ENCODE measurements around the gene GDA. TPM values are rescaled to one million over a fixed set of nuclear protein-coding genes. Genes with fewer than 3 reads are reported as not detected.
"Not testable (repeated sequence)": the region's sequence is repeated elsewhere in the genome, so short reads cannot be mapped to it uniquely, and the experiment has no call there.

GDA gene
- total RNA-seq, 1 donor from 2014 or later, result 43.2 TPM

GRCh38 chr9:72204062-72204461 is 54.8 kb downstream of the GDA start:
- DNase-seq (ENCODE audit: low spot score), result no peak
- no peak for ATAC-seq

GRCh38 chr9:72205513-72205912 is 56.3 kb downstream of the GDA start:
- no peak for DNase-seq (ENCODE audit: low spot score)
- ATAC-seq, result peak; percentile 59

- DNase-seq (ENCODE audit: low spot score) (no peak), ATAC-seq (no peak)
These were observed 58.0 kb downstream of the GDA start for GRCh38 chr9:72207278-72207677.

GRCh38 chr9:72210522-72210921 is 61.3 kb downstream of the GDA start:
- ATAC-seq (no peak), DNase-seq (ENCODE audit: low spot score) (no peak)

GRCh38 chr9:72211047-72211446 is 61.8 kb downstream of the GDA start:
- DNase-seq (ENCODE audit: low spot score), result no peak
- ATAC-seq, result no peak

GRCh38 chr9:72213906-72214305 is 64.7 kb downstream of the GDA start:
- ATAC-seq, result peak; percentile 76

GRCh38 chr9:72217306-72217842 is 68.1 kb downstream of the GDA start:
- ATAC-seq (no peak), DNase-seq (ENCODE audit: low spot score) (no peak)

More at GRCh38 chr9:72213906-72214305, 64.7 kb downstream of the GDA start:
- DNase-seq (ENCODE audit: low spot score), result no peak

- peak; percentile 47 for ATAC-seq
- no peak for DNase-seq (ENCODE audit: low spot score)
These were observed 71.3 kb downstream of the GDA start for GRCh38 chr9:72220589-72220988.

GRCh38 chr9:72226146-72226812 is 77.0 kb downstream of the GDA start:
- DNase-seq (ENCODE audit: low spot score) (no peak), ATAC-seq (no peak)

GRCh38 chr9:72228282-72228681 is 79.0 kb downstream of the GDA start:
- ATAC-seq, result peak; percentile 82

GRCh38 chr9:72232778-72233177 is 83.5 kb downstream of the GDA start:
- DNase-seq (ENCODE audit: low spot score) (peak; percentile 53), ATAC-seq (peak; percentile 80)

More at GRCh38 chr9:72228282-72228681, 79.0 kb downstream of the GDA start:
- DNase-seq (ENCODE audit: low spot score), result peak; percentile 58

- ATAC-seq (no peak), DNase-seq (ENCODE audit: low spot score) (no peak)
These were observed 98.3 kb downstream of the GDA start for GRCh38 chr9:72247549-72247948.

- DNase-seq (ENCODE audit: low spot score) (no peak), ATAC-seq (no peak)
These were observed 102.3 kb downstream of the GDA start for GRCh38 chr9:72251589-72251988.

- DNase-seq (ENCODE audit: low spot score) (no peak), ATAC-seq (no peak)
These were observed 105.8 kb downstream of the GDA start for GRCh38 chr9:72254901-72255545.

- DNase-seq (ENCODE audit: low spot score) (no peak), ATAC-seq (no peak)
These were observed 106.3 kb downstream of the GDA start for GRCh38 chr9:72255569-72255968.

GRCh38 chr9:72256931-72257330 is 107.7 kb downstream of the GDA start:
- no peak for ATAC-seq

GRCh38 chr9:72257814-72258213 is 108.6 kb downstream of the GDA start:
- DNase-seq (ENCODE audit: low spot score), result no peak
- ATAC-seq, result no peak

More at GRCh38 chr9:72256931-72257330, 107.7 kb downstream of the GDA start:
- no peak for DNase-seq (ENCODE audit: low spot score)

- ATAC-seq (peak; percentile 36), DNase-seq (ENCODE audit: low spot score) (no peak)
These were observed 112.8 kb downstream of the GDA start for GRCh38 chr9:72262063-72262462.

GRCh38 chr9:72263572-72263971 is 114.3 kb downstream of the GDA start:
- DNase-seq (ENCODE audit: low spot score) (no peak), ATAC-seq (no peak)

- DNase-seq (ENCODE audit: low spot score) (no peak), ATAC-seq (no peak)
These were observed 119.7 kb downstream of the GDA start for GRCh38 chr9:72268961-72269360.

- DNase-seq (ENCODE audit: low spot score); ATAC-seq: not testable (repeated sequence)
These were observed 121.1 kb downstream of the GDA start for GRCh38 chr9:72270359-72270758.
